K562 (cell line): ENCODE data around the gene PEX7. TPM values are rescaled to one million over a fixed set of nuclear protein-coding genes. Genes with fewer than 3 reads are reported as not detected.

Experiments used
- DLX4 ChIP-seq: fragments of 250-450 bp; sonication (Bioruptor Pico); IDR thresholded peaks from 2 replicates; pipeline ENCODE4 v1.6.1; 2021; ENCODE audit warnings: mild to moderate bottlenecking
- E2F6 ChIP-seq, 2 experiments: IDR thresholded peaks; 2 replicates each; pipeline ENCODE4 v1.6.1; 2011; ENCODE audit warnings: borderline replicate concordance in 1 of 2, control low read depth in 1 of 2, low read depth in 1 of 2, low read length in 1 of 2, mild to moderate bottlenecking in 1 of 2, mixed read lengths in 1 of 2, moderate library complexity in 1 of 2; ENCODE audit not compliant: insufficient read depth in 1 of 2, insufficient read length in 1 of 2, poor library complexity in 1 of 2, severe bottlenecking in 1 of 2; ENCODE audit errors: extremely low read depth in 1 of 2
- EGR1 ChIP-seq: fragments of 450-650 bp; conservative IDR thresholded peaks from 2 replicates; pipeline ENCODE4 v1.6.1; 2017; ENCODE audit warnings: mild to moderate bottlenecking
- POLR2AphosphoS5 ChIP-seq: IDR thresholded peaks from 2 replicates; pipeline ENCODE4 v1.6.1; 2011; ENCODE audit warnings: mild to moderate bottlenecking, low read depth, low read length, moderate library complexity; ENCODE audit not compliant: control insufficient read depth, insufficient read depth
- THAP7 ChIP-seq: fragments of 250-450 bp; sonication (Bioruptor Pico); IDR thresholded peaks from 2 replicates; pipeline ENCODE4 v1.5.0; 2021
- ZNF224 ChIP-seq: sonication (generic); formaldehyde crosslinking; IDR thresholded peaks from 2 replicates; pipeline ENCODE4 v1.8.0; 2022; ENCODE audit warnings: mild to moderate bottlenecking, missing genetic modification reagents
- polyA plus RNA-seq, 8 experiments: library from polyadenylated mRNA; depleted of rRNA in 4 of 8; stranded (reverse) in 5 of 8; unstranded in 3 of 8; fragments of >200 nt; fragmentation: Nextera tagmentation in 2 of 8; fragmentation: Illumina TruSeq in 1 of 8; extraction: Ambion mirVana in 2 of 8; extraction: Trizol in 1 of 8; gene quantifications; 2 replicates each; pipeline versions ENCODE4 v1.2.1 to v1.2.3, GENCODE V29; 2011 to 2014; ENCODE audit warnings: inconsistent platforms in 1 of 8, missing spikeins in 1 of 8
- total RNA-seq, 7 experiments: library from RNA; depleted of rRNA in 6 of 7; stranded (reverse); fragments of >200 nt in 6 of 7; fragmentation: Illumina TruSeq in 2 of 7; extraction: Trizol in 2 of 7; gene quantifications; 2 replicates each; pipeline versions ENCODE4 v1.2.1 to v1.2.3, GENCODE V29; 2011 to 2021; ENCODE audit warnings: low replicate concordance in 1 of 7

Gene PEX7
- total and polyA plus RNA-seq, 9 of the 15 experiments (the other 6 are each of a cell fraction or from before 2014, with no cell fraction given), result 1.6 to 12.9 (median 9.1) TPM

- TF ChIP-seq E2F6 (IDR thresholded peaks at IDR 0.05; ENCODE audit: borderline replicate concordance in 1 of 2, extremely low read depth in 1 of 2, insufficient read depth in 1 of 2, insufficient read length in 1 of 2, low read depth in 1 of 2, low read length in 1 of 2, poor library complexity in 1 of 2, severe bottlenecking in 1 of 2), result peak in 1 of 2 experiments; percentile 42
- no peak for TF ChIP-seq DLX4 (CRISPR knock-in tag)
- no peak for TF ChIP-seq POLR2AphosphoS5
- no peak for TF ChIP-seq THAP7 (CRISPR knock-in tag)
- no peak for TF ChIP-seq ZNF224 (CRISPR knock-in tag)
- peak; percentile 14; the same call in 1 of the 2 replicates for TF ChIP-seq EGR1
These were observed 100.9 kb downstream of the PEX7 start (continued) for GRCh38 chr6:136923116-136923953.
